Activated T-cell treated with anti-CD3 and anti-CD28 coated beads, Interleukin-2, amount 50 U/mL, for 24 hours (primary cell): ENCODE results near the gene FRK.
"Not testable (repeated sequence)": the region's sequence is repeated elsewhere in the genome, so short reads cannot be mapped to it uniquely, and the experiment has no call there.

Source experiments
- DNase-seq: peaks from one replicate; pipeline ENCODE4 v3.0.0-alpha.2; 2020
- H3K27ac Mint-ChIP-seq: 2 replicates; pipeline ENCODE4 v1.8.0; 2020; ENCODE audit warnings: mild to moderate bottlenecking, mixed read lengths
- H3K27me3 Mint-ChIP-seq: 2 replicates; pipeline ENCODE4 v1.8.0; 2020; ENCODE audit warnings: mixed read lengths
- H3K36me3 Mint-ChIP-seq: 2 replicates; pipeline ENCODE4 v1.8.0; 2020; ENCODE audit warnings: low read depth, mixed read lengths
- H3K4me1 Mint-ChIP-seq: 2 replicates; pipeline ENCODE4 v1.8.0; 2020; ENCODE audit warnings: low read depth, mixed read lengths
- H3K4me3 Mint-ChIP-seq: 2 replicates; pipeline ENCODE4 v1.8.0; 2020; ENCODE audit warnings: mild to moderate bottlenecking, moderate library complexity, mixed read lengths
- H3K9me3 Mint-ChIP-seq: 2 replicates; pipeline ENCODE4 v1.8.0; 2020; ENCODE audit warnings: mixed read lengths

The FRK gene

DNA sequence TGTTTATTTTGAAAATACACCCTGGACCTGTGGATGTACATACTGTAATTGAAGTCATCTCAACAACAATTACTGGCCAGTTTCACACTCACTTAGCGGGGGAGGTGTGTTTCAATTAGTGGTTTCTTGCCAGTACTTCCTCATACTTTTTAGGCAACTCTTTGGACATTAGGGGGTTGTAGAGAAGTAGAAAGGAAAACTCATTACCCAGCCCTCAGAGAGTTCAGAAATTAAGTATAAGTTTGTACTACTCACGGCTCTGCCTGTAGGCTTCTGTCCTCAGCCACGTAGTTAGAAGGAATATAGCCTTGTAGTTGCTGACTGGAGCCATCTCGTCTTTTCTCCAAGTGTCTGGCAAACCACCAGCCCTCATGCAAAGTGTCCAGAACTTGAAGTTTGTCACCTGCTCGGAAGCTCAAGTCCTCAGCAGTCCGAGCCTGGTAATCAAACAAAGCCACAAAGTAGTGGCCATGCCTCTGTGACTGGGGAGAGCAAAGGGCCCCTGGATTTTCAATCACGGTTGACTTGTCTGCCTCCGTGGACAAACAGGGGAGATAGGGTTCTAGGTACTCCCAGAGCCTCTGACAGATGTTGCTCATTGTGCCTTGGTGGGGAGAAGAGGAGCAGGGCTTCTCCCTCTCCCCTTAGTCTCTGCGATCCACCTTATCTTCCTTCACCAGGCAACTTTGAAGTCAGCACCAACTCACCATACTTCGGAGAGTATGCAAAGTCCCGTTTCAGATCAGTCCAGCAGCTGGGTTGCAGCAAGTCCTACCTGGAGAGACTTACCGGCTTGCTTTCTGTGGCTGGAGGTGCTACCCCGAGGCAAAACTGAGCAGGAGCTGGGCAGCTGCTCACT, 749 bp downstream of the FRK start:
- peaks cover 12% of the 10 kb centered on the region for H3K27me3 Mint-ChIP-seq
- H3K9me3 Mint-ChIP-seq = no peaks in the 10 kb centered on the region
- H3K27ac Mint-ChIP-seq = no peak overlapping the region
- H3K36me3 Mint-ChIP-seq = no peaks in the 10 kb centered on the region
- DNase-seq = no peak
- H3K4me1 Mint-ChIP-seq = no peaks in the 10 kb centered on the region
- no peak overlapping the region for H3K4me3 Mint-ChIP-seq

DNA sequence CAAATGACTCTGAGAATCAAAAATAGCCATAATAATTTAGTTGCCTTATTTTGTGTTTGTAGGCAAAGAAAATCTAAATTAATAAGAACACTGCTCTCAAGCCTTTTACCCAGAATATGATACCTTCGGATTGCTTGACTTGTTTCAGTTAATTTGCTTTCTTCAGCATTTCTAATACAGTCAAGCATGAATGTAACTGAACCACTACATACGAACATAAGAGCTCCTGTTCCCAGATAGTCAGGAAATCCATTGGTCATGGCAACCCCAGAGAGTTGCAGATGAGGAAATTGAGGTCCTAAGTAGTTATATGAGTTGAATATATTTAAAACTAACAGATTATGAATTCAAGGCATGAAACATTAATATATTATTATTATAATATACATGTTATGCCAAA, 2.9 kb downstream of the FRK start:
- Mint-ChIP-seq H3K4me3 (no peak overlapping the region), H3K4me1 (no peaks in the 10 kb centered on the region), H3K27ac (no peak overlapping the region), H3K27me3 (peaks cover 12% of the 10 kb centered on the region), H3K36me3 (no peaks in the 10 kb centered on the region), H3K9me3 (no peaks in the 10 kb centered on the region)
- no peak for DNase-seq

DNA sequence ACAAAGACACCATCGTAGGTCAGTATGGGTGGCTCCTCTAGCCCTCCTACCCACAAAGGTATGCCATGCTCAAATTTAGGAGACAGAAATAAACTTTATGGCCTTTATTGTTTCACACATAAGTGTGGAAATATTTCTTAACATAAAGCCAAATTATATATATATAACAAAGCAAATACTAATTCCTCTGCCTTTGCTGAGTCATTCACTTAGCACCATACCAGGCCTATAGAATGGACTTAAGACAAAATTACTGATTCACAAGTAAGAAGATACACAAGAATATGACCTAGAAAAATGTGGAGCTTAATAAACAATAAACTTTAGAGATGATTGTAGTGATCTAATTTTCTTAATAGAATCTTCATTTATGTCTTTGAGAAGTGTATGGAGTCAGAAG, 5.2 kb downstream of the FRK start:
- Mint-ChIP-seq H3K4me1 (no peaks in the 10 kb centered on the region), H3K27ac (no peak overlapping the region), H3K4me3 (no peak overlapping the region), H3K27me3 (peaks cover 10% of the 10 kb centered on the region), H3K9me3 (no peaks in the 10 kb centered on the region), H3K36me3 (no peaks in the 10 kb centered on the region)
- DNase-seq = no peak

DNA sequence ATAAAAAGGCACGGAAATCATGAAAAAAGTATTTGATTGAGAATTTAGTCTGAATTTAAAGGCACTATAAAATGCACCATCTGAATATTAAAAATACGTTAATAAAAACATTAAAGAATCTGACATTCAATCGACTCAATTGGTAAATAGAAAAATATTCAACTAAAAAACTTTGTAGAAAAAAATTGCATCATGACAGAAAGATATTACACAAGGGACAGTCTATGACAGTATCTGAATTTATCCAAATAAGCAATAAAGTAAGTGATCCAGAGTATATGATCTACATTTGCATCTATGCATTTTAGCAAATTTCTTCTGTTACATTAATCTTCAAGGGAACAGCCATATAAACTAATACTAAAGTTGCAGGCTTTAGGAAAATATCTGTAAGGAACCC, 9.4 kb downstream of the FRK start:
- H3K4me1 Mint-ChIP-seq = no peaks in the 10 kb centered on the region
- no peak overlapping the region for H3K27ac Mint-ChIP-seq
- no peak overlapping the region for H3K4me3 Mint-ChIP-seq

DNA sequence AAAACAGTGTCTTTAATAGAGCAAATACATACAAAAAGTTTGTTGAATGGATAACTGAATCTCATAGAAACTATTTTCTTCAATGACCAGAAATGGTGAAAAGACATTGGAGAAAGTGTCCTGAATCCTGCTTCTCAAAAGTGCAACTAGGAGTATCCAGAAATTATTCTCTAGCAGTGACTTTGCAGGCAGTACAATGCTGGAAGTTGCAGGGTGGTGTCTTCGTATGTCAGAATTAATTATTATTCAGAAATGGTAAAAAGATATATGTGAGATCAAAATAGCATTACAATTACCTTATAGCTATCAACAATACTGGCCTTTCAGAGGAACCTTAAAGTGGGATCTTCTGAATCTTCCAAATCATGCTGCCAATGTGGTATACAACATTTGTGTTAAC, 10.0 kb downstream of the FRK start:
- no peaks in the 10 kb centered on the region for H3K36me3 Mint-ChIP-seq
- no peak for DNase-seq
- peaks cover 10% of the 10 kb centered on the region for H3K27me3 Mint-ChIP-seq
- H3K4me3 Mint-ChIP-seq = no peak overlapping the region
- no peaks in the 10 kb centered on the region for H3K9me3 Mint-ChIP-seq
- no peaks in the 10 kb centered on the region for H3K4me1 Mint-ChIP-seq
- no peak overlapping the region for H3K27ac Mint-ChIP-seq

More for the DNA sequence above, 9.4 kb downstream of the FRK start:
- no peaks in the 10 kb centered on the region for H3K36me3 Mint-ChIP-seq
- H3K9me3 Mint-ChIP-seq = no peaks in the 10 kb centered on the region
- DNase-seq = no peak
- peaks cover 10% of the 10 kb centered on the region for H3K27me3 Mint-ChIP-seq

DNA sequence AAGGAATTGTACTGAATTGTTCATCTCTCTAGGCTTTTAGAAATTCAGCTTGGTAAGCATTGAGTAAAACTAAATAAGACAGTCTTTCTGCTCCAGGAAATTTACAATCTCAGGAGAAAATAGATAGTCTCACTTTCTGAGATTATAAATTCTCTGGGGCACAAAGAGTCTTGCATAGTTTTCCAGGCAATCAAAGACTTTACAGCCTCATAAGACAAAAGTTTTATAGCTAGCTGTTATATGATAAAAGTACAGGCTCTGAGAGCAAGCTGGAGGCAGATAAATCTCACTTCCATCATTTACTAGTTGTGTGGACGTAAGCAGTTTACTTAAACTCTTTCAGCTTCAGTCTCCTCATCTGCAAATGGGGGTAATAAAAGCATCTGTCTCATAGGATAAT, 11.4 kb downstream of the FRK start:
- Mint-ChIP-seq H3K9me3 (no peaks in the 10 kb centered on the region), H3K36me3 (no peaks in the 10 kb centered on the region), H3K4me1 (no peaks in the 10 kb centered on the region), H3K4me3 (no peak overlapping the region), H3K27ac (no peak overlapping the region), H3K27me3 (peaks cover 15% of the 10 kb centered on the region)
- DNase-seq = no peak

DNA sequence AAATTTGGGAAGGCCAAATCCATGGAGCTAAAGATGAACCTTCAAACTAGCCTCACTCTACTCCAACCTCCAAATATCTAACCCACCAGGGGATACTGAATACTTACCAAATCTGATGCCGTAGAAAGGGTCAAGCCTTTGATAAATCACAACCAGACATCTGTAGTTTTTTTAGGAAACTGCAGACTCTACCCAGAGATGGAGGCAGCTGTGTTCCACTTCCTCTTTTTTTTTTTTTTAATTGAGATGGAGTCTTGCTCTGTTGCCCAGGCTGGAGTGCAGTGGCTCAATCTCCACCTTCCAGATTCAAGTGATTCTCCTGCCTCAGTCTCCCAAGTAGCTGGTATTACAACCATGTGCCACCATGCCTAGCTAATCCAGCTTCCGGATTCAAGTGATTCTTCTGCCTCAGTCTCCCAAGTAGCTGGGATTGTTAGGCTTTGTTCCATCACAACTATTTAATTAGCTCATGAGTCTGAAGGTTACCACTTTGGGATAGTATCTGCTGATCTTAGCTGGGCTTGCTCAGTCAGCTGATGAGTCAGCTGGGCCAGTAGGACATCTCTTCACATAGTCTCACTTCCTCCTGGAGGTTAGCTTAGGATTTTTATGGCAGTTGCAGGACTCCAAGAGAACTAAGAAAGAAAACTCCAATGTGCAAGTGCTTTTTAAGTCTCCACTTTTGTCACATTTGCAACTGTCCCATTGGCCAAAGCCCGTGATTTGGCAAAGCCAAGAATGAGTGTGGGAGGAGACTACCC, 13.3 kb downstream of the FRK start:
- no peaks in the 10 kb centered on the region for H3K36me3 Mint-ChIP-seq
- no peaks in the 10 kb centered on the region for H3K9me3 Mint-ChIP-seq
- H3K27me3 Mint-ChIP-seq = peaks cover 28% of the 10 kb centered on the region
- no peak for DNase-seq
- H3K4me3 Mint-ChIP-seq = no peak overlapping the region
- H3K27ac Mint-ChIP-seq = no peak overlapping the region
- H3K4me1 Mint-ChIP-seq = no peaks in the 10 kb centered on the region

DNA sequence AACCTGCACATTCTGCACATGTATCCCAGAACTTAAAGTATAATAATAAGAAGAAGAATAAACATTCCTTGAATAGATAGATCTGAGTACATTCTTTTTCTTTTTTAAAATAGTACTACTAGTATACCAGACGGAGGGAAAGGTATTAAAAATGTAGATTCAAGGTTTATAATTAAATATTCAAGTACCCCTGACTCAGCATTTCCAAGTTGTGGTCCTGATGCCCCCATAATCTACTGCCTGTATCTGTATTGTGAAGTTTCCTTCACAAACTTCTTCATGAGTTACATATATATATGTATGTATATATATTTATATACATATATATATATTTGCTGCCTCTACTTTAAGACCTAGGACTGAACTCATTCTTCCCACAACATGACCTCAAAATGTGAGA, 14.0 kb downstream of the FRK start:
- H3K27ac Mint-ChIP-seq = no peak overlapping the region
- H3K4me3 Mint-ChIP-seq = no peak overlapping the region
- H3K36me3 Mint-ChIP-seq = no peaks in the 10 kb centered on the region
- H3K4me1 Mint-ChIP-seq = no peaks in the 10 kb centered on the region
- DNase-seq = no peak
- peaks cover 32% of the 10 kb centered on the region for H3K27me3 Mint-ChIP-seq
- no peaks in the 10 kb centered on the region for H3K9me3 Mint-ChIP-seq

DNA sequence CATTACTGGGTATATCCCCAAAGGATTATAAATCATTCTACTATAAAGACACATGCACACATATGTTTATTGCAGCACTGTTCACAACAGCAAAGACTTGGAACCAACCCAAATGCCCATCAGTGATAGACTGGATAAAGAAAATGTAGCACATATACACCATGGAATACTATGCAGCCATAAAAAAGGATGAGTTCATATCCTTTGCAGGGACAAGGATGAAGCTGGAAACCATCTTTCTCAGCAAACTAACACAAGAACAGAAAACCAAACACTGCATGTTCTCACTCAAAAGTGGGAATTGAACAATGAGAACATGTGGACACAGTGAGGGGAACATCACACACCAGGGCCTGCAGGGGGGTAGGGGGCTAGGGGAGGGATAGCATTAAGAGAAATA, 14.4 kb downstream of the FRK start:
- H3K27ac Mint-ChIP-seq, DNase-seq, H3K36me3 Mint-ChIP-seq, H3K4me1 Mint-ChIP-seq, H3K4me3 Mint-ChIP-seq, H3K9me3 Mint-ChIP-seq: not testable (repeated sequence)
- peaks cover 37% of the 10 kb centered on the region for H3K27me3 Mint-ChIP-seq

DNA sequence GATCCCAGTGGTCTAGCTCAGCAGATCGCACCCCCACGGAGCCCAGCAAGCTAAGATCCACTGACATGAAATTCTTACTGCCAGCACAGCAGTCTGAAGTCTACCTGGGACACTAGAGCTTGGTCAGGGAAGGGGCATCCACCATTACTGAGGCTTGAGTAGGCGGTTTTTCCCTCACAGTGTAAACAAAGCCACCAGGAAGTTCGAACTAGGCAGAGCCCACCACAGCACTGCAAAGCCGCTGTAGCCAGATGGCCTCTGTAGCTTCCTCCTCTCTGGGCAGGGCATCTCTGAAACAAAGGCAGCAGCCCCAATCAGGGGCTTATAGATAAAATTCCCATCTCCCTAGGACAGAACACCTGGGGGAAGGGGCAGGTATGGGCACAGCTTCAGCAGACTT, 18.8 kb downstream of the FRK start:
- Mint-ChIP-seq H3K27ac (no peak overlapping the region), H3K9me3 (no peaks in the 10 kb centered on the region)

DNA sequence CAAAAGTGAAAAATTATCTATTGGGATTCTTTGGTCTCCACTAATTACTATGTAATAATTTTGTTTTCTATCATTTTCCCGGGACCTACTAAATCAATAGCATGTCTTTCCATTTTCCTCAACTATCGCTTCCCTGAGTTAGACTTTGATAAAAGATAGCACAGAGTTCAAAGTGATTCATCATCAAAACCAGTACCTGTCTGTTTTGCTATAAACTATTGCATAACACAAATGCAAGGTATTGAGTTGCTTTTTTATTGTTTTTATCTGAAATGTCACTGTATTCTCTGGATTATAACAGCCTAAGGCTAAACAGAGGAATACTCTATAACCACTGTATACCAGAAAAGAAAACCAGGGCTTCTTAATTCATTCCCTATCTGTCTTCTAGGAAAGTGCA, 19.7 kb downstream of the FRK start:
- no peaks in the 10 kb centered on the region for H3K9me3 Mint-ChIP-seq
- H3K4me1 Mint-ChIP-seq = no peaks in the 10 kb centered on the region
- H3K27ac Mint-ChIP-seq = no peak overlapping the region
- no peaks in the 10 kb centered on the region for H3K36me3 Mint-ChIP-seq
- DNase-seq = no peak
- H3K27me3 Mint-ChIP-seq = peaks cover 36% of the 10 kb centered on the region
- H3K4me3 Mint-ChIP-seq = no peak overlapping the region

More for the DNA sequence above, 18.8 kb downstream of the FRK start:
- no peaks in the 10 kb centered on the region for H3K4me1 Mint-ChIP-seq
- H3K27me3 Mint-ChIP-seq = peaks cover 36% of the 10 kb centered on the region
- H3K4me3 Mint-ChIP-seq = no peak overlapping the region
- DNase-seq = no peak
- no peaks in the 10 kb centered on the region for H3K36me3 Mint-ChIP-seq

DNA sequence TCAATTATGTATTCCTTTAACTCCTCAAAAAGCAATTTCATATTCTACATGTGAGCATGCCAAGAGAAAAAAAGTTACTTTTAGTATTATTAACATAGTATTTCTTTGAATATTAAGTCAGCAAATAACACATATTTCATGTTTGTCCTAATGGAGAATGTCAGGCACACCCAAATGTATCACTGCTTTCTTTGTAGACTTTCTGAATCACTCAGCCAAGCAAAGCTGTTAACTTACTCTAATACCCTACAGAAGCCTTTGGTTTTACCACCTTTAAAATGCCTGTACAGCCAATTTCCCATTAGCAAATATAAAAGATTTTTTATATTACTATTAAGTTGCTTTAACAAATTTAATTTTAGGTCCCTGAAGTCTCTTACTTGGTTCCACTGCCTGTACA, 23.8 kb downstream of the FRK start:
- no peak overlapping the region for H3K27ac Mint-ChIP-seq
- no peaks in the 10 kb centered on the region for H3K36me3 Mint-ChIP-seq
- H3K27me3 Mint-ChIP-seq = peaks cover 25% of the 10 kb centered on the region

DNA sequence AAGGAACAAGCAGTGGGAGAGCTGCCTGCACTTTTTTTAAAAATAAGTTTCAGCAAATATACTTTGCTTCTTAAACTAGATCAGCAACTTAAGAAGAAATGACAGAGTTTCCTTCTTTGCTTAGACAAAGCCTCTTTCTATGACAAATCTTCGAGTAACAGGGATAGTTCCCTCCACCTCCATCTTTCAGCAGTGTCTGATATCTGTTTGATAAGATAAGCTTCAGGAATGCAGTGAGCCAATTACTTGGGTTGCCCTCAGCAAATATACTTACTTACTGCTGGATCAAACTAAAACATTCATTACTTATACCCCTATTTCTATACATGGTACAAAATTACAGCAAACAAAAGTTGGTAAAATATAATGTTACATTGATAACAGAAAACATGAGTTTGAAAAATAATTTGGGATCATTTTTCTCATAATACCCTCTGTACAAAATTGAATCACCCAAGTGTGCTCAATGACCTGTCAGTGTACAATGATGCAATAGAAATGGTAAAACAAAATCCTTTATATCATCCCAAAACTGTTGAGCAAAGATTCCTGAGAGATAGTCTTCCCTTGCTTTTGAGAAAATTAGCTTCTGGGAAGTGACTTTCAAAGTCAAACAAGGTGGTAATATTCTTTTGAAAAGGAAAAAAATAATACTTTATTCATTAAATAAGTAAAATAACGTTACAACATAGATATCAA, 24.5 kb downstream of the FRK start:
- no peak overlapping the region for H3K4me3 Mint-ChIP-seq
- no peaks in the 10 kb centered on the region for H3K36me3 Mint-ChIP-seq
- no peak for DNase-seq
- peaks cover 18% of the 10 kb centered on the region for H3K27me3 Mint-ChIP-seq
- no peak overlapping the region for H3K27ac Mint-ChIP-seq
- no peaks in the 10 kb centered on the region for H3K4me1 Mint-ChIP-seq
- H3K9me3 Mint-ChIP-seq = no peaks in the 10 kb centered on the region

More for the DNA sequence above, 23.8 kb downstream of the FRK start:
- Mint-ChIP-seq H3K4me1 (no peaks in the 10 kb centered on the region), H3K4me3 (no peak overlapping the region), H3K9me3 (no peaks in the 10 kb centered on the region)
- no peak for DNase-seq

DNA sequence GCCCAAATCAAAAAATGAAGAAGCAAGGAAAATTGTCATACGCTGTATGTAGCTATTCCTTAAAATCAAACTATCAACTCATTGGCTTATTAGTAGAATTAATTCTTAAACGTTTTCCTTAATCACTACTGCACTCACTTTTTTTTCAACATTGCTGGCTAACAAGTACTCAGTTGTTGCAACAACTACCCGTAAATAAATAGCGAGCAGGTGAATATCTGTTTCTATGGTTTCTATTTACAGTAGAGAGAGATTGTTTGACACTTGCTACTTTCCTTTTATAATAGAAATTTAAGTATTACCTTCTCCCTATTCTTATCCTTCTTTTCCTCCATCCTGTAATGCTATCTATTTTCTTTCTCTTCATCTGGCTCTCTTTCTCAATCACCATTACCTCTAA, 25.1 kb downstream of the FRK start:
- Mint-ChIP-seq H3K36me3 (no peaks in the 10 kb centered on the region), H3K27ac (no peak overlapping the region), H3K4me3 (no peak overlapping the region), H3K27me3 (peaks cover 21% of the 10 kb centered on the region), H3K9me3 (no peaks in the 10 kb centered on the region), H3K4me1 (no peaks in the 10 kb centered on the region)
- no peak for DNase-seq

DNA sequence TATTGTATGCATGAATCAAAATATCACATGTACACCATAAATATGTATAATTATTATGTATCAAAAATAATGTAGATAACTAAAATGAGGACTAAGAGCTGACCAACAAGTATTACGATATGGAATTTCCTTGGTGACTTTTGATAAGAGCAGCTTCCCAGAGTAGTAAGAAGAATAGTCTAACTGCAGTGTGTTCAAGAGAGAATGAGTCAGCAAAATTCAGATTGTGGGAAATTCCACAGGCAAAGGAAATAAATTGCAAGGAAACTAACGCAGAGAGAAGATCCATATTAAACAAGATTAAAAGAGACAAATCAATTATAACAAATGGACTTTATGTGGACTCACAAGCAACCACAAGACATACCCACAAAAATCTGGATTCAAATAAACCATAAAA, 26.4 kb downstream of the FRK start:
- peaks cover 20% of the 10 kb centered on the region for H3K27me3 Mint-ChIP-seq
- no peak for DNase-seq
- H3K4me1 Mint-ChIP-seq = peaks cover 2% of the 10 kb centered on the region
- no peaks in the 10 kb centered on the region for H3K36me3 Mint-ChIP-seq
- H3K4me3 Mint-ChIP-seq = no peak overlapping the region
- no peaks in the 10 kb centered on the region for H3K9me3 Mint-ChIP-seq
- no peak overlapping the region for H3K27ac Mint-ChIP-seq
